ENCODE data around the gene HBZ.
A peak's percentile ranks its signal among the peaks of the same experiment; 100 is the strongest.
"Not testable (repeated sequence)": the region's sequence is repeated elsewhere in the genome, so short reads cannot be mapped to it uniquely, and the experiment has no call there.

Gene HBZ

DNA sequence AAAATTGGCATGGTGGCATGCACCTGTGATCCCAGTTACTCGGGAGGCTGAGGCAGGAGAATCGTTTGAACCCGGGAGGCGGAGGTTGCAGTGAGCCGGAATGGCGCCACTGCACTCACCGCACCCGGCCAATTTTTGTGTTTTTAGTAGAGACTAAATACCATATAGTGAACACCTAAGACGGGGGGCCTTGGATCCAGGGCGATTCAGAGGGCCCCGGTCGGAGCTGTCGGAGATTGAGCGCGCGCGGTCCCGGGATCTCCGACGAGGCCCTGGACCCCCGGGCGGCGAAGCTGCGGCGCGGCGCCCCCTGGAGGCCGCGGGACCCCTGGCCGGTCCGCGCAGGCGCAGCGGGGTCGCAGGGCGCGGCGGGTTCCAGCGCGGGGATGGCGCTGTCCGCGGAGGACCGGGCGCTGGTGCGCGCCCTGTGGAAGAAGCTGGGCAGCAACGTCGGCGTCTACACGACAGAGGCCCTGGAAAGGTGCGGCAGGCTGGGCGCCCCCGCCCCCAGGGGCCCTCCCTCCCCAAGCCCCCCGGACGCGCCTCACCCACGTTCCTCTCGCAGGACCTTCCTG lies 27.7 kb downstream of the HBZ start, which contains the start of gene HBQ1:
HBQ1 (plus strand) TSS at position 359 of the 575 bp plus-strand sequence; CDS start at position 387, 28 bp downstream.
- DNase-seq (ENCODE audit: low spot score), result no peak

DNA sequence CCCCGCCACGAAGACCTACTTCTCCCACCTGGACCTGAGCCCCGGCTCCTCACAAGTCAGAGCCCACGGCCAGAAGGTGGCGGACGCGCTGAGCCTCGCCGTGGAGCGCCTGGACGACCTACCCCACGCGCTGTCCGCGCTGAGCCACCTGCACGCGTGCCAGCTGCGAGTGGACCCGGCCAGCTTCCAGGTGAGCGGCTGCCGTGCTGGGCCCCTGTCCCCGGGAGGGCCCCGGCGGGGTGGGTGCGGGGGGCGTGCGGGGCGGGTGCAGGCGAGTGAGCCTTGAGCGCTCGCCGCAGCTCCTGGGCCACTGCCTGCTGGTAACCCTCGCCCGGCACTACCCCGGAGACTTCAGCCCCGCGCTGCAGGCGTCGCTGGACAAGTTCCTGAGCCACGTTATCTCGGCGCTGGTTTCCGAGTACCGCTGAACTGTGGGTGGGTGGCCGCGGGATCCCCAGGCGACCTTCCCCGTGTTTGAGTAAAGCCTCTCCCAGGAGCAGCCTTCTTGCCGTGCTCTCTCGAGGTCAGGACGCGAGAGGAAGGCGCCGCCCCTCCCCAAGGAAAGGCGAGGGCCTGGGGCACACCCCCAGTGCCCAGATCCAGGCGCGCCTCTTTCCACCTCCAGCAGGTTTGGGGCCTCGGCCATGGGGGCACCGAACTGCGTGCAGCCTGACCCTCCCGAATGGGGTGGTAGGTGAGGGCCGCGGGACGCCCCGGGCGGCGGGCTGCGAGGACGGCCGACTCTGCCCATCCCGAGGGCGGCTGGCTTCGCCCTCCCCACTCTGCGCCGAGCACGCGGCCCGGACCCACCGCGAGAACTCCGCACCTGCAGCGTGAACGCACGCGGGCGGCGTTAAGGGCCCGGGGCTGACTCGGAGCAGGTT lies 28.5 kb downstream of the HBZ start:
- DNase-seq (ENCODE audit: low spot score), result no peak

DNA sequence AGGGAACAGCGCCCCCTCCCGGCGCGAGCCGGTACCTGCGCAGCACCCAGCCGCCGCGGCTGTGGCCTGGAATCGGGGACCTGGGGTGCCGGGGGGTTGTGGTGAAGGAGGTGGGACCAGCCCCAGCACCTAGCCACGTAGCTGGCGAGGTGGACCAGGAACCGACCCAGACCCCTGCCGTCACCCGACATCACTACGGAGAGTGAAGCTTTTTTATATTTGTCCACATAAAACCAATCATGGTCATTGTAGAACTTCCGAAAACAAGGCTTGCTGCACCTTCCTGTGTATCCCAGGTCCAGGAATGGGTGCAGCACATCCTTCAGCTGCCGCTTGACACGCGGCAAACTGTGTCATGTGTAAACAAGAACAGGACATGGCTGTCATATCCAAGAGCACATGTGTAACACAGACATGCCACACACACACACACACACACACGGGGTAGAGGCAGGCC lies 29.1 kb downstream of the HBZ start:
- DNase-seq (ENCODE audit: low spot score), result peak; percentile 9

DNA sequence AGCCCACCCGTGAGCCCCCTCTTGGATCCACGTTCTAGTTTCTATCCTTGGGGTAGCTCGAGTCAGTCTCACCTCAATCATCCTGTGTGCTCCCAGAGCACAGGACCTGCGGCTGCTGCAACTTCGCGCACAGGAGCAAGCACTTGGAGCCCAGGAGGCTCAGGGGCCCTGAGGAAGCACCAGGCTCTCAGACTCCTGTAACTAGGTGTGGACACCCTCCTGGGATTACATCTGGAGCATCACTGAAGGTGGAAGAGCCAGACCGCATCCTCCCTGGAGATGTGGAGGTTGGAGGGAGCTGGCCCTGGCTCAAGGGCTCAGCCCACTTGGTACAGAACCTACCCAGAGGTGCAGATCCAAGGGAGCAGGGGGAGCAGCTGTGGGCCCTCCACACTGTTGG lies 30.6 kb downstream of the HBZ start:
- no peak for DNase-seq (ENCODE audit: low spot score)

DNA sequence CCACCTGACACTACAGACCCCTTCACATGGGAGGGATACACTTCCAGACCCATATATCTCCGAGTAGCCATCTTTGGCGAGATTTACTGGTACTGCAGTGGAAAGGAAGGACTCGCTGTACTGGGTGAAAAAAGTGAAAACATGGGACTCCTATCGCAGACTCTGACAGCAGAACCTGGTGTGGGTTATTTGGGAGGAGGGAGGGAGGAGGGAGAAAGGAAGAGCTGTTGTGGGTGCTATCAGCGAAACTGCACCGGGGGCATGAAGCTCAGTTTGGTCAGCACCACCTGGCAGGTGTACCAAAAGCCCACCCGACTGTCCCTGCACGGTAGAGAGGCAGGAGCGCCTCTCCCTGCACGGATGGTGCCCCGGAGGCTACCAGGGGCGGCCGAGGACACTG lies 32.8 kb downstream of the HBZ start:
- DNase-seq (ENCODE audit: low spot score), result no peak

DNA sequence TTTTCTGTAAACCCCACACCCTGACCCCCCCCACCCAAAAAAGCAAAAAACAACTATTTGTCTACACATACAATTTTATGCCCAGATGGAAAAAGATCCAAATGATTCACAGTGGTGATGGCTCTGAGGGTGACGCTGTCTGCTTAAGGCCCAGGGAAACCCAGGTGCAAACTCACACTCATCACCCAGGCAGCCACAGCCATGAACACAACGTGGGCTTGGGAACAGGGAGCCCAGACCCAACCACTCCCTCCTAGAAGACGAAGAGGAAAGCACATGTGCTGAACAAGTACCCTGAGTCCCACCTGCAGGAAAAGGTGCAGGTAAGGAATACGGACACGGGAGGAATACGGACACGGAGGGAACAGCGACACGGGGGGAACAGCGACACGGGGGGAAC lies 33.2 kb downstream of the HBZ start:
- DNase-seq (ENCODE audit: low spot score), result no peak

DNA sequence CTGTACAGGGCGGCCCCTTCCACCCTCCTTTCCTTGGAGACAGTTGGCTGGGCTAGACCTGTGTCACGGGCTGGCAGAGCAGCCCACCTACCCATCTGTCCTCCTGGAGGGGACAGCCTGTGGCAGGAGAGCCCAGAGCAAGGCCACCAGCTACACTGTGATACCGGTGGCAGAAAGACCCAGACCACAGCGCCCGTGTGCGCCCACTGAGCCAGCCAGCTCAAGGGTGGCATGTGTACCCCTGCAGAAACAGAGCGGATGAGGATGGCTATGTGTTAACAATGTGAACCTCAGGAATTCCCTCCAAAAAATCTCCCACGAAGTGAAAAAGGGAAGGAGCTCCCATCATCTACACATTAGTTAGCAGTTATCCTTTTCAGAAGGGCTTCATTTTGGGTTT lies 34.9 kb downstream of the HBZ start:
- no peak for DNase-seq (ENCODE audit: low spot score)

DNA sequence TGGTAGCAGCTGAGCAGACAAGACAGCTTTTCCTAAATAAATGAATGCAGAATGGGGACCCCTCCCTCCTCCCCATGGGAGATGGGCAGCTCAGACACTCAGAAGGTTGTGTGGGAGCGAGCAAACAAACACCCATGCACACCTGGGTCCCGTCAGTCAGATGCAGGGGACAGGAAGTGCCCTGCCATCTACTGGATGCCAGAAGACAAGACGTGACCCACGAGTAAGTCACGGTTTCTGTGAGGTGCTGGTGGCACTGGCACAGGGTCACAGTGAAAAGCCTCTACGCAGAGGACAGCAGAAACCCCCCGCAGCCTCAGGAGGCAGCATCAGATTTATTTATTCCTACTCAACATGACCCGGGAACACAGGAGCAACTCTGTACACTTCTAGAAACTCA lies 36.2 kb downstream of the HBZ start:
- DNase-seq (ENCODE audit: low spot score), result no peak

DNA sequence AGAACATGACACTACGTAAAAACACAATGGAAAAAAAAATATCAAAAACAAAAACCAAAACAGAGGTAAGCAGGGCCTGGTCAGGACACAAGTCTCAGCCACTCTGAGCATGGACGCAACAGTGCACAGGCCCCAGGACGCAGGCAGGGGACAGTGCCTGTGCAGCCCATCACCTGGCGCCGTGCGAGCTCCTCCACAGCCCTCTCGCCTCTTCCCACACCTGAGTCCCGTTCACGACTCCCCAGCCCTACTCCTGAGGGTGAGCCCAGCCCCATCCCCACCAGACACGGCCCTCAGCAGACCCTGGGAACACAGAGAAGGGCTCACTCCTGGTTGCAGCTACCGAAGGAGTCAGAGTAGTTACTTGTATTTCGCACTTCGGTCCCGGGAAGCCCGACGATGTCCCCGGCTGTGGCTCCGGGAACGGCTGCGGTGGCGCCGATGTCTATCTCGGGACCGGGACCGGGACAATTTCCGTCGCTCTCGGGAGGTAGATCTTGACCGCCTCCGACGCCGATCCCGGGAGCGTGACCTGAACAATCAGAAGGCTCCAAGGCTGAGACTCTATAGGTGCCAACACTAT lies 37.3 kb downstream of the HBZ start:
- no peak for DNase-seq (ENCODE audit: low spot score)

DNA sequence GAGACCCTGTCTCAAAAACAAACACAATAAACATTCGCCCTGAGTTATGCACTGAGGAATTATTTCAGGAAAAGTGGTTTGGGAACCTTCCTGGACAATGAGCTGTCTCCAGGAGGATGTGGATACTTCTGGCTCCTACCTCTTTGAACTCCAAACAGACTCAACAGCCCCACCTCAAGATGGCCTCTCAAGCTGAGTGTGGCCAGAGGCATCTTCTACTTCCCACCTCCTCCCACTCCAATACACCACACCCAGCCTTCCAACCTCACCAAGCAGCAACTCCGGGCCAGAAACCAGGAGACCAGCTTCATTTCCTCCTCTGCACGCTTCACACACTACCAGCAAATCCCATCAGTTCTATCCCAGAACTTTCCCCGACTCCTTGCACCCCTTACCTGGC lies 39.4 kb downstream of the HBZ start:
- DNase-seq (ENCODE audit: low spot score), result no peak

DNA sequence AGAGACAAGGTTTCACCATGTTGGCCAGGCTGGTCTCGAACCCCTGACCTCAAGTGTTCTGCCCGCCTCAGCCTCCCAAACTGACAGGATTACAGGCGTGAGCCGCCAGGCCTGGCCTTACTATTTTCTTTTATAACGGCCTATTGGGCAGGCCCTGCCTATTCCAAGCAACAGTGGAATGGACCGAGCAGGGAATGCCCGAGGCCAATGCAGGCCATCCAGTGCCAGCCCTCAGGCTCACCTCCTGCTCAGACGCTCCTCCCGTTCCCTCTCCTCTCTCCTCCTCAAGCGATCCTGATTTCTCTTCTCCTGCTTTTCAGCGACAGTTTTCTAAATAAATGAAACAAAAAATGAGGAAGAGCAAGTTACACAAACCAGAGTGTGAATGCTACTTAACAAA lies 40.2 kb downstream of the HBZ start:
- no peak for DNase-seq (ENCODE audit: low spot score)

DNA sequence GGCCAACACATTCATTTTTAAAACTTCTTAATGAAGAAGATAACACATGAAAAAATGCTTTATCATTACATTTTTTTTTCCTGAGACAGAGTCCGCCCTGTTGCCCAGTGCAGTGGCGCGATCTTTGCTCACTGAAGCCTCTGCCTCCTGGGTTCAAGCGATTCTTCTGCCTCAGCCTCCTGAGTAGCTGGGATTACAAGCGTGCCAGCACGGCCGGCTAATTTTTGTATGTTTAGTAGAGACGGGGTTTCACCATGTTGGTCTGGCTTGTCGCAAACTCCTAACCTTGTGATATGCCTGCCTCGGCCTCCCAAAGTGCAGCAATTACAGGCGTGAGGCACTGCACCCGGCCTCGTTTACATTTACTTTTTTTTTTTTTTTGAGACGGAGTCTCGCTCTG lies 41.0 kb downstream of the HBZ start:
- no peak for DNase-seq (ENCODE audit: low spot score)

DNA sequence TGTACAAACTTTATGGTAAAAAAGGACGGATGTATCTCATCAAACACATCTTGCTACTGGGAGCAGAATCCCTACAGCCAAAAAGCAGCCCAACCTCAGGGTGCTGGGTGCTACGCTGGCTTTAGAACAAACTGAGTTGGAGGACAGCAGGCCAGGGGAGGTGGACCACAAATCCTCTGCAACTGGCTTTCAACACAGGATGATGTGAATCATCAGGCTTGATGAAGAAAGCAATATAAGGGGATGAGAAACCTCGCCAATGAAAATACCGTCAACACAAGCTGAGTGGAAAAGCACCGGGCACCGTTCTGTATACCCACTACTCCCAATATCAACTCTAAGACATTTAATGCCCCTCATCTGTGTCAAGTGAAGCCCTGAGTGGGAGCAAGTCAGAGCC lies 42.1 kb downstream of the HBZ start:
- DNase-seq (ENCODE audit: low spot score), result no peak

DNA sequence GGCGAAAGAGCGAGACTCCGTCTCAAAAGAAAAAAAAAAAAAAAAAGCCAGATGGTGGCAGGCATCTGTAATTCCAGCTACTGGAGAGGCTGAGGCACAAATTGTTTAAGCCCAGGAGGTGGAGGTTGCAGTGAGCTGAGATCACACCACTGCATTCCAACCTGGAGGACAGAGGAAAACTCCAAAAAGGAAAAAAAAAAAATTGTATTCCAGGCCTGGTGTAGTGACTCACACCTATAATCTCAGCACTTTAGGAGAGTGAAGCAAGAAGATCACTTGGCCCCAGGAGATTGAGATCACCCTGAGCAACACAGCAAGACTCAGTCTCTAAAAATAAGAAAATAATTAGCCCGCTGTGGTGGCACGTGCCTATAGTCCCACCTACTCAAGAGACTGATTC lies 47.9 kb downstream of the HBZ start:
- no peak for DNase-seq (ENCODE audit: low spot score)

DNA sequence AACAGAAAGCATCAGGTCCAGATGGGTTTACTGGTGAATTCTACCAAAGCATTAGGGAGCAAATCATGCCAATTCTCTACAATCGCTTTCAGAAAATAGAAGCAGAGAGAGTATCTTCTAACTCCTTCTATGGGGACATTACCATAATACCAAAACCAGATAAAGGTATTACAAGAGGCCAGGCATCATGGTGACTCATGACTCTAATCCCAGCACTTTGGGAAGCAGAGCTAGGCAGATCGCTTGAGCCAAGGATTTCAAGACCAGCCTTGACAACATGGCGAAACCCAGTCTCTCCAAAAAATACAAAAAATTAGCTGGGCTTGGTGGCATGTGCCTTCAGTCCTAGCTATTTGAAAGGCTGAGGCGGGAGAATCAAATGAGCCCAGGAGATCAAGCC lies 50.8 kb downstream of the HBZ start:
- no peak for DNase-seq (ENCODE audit: low spot score)

DNA sequence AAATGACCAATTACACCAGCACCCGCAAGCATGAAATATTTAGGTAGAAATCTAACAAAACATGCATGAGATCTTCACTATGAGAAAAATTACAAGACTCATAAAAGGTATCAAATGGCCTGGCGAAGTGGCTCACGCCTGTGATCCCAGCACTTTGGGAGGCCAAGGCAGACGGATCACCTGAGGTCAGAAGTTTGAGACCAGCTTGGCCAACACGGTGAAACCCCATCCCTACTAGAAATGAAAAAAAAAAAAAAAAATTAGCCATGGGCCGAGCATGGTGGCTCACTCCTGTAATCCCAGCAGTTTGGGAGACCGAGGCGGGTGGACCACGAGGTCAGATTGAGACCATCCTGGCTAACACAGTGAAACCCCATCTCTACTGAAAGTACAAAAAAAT lies 51.6 kb downstream of the HBZ start:
- not testable (repeated sequence) for DNase-seq (ENCODE audit: low spot score)
